Stimulated activated CD8-positive, alpha-beta memory T cell treated with anti-CD3 and anti-CD28 coated beads, Interleukin-7, amount 100 ng/mL, for 4 hours (primary cell): Measurements from ENCODE around the gene CST6.

ENCODE experiments used
- DNase-seq, 2 donors: peaks; one replicate each; pipeline ENCODE4 v3.0.0-alpha.2; 2020; ENCODE audit warnings: low read depth in 2 of 2

The CST6 gene

DNA sequence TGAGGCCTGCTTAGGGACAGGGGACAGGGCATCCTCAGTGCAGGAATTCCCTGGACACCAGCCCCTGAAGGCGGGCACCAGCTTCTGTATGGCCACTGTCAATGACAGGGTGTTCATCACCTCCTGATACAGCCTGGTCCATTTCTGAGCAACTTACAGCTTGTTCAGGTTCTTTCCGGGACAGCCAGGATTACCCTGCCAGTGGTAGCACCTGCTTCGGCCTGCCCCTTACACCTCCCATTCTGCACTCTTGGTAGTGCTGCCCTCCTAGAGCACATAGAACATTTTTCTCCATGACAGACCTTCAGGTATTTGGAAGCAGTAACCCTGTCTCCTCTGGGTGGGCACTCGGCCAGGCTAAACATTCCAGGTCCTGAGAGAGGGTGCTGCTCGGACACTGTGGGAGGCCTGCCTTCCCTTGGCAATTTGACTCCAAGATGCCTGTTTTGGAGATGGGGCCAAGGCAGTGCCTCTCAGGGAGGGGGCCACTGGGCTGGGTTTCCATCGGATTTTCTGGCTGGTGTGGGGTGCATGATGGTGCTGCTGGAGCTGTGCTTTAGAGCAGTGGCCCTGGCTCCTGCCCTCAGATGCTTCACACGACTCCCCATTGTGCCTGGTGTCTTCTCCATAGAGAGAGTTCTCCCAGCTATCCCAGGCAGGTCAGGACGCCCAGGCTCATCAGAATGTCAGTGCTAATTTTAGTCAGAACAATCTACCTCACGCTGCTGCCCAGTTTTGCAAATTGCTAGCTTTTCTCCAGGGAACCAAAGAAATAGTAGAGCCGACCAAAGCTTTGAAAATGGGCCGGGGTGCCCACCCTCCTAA, 35.9 kb downstream of the CST6 start:
- DNase-seq, result no peak

- DNase-seq, result no peak
Observed at GRCh38 chr11:66048547-66049323, 36.9 kb downstream of the CST6 start, which contains the start of gene GAL3ST3. Gene GAL3ST3 (minus strand): TSS chr11:66049161. CDS start chr11:66045415, 3,746 bp downstream.

DNA sequence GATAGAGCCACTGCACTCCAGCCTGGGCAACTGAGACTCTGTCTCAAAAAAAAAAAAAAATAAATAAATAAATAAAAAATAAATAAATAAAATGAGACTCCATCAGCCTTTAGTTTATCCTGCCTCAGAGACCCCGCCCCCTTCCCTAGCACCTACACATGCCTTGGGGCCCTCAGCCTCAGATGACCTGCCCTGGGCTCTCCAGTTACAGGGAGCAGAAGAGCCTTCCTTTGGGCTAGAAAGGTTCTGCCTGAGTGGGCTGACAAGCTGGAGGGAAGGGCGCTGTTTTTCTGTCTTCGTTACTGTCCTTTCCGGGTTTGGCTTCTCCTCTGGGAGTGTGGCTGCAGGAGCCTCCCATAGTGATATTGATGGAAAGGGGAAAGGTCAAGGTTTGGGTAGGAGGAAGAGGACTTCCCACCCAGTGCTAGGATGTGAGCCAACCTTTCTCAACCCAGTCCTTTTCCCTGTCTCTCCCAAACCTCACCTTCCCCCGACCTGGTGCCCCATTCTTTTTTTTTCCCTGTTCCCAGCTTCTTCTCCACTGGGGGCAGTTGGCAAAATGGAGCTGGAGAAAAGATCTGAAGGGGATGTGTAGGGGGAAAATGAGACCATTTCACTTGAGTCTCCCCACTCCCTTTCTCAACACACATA, 38.9 kb downstream of the CST6 start:
- no peak for DNase-seq

GRCh38 chr11:66051371-66051765, 39.6 kb downstream of the CST6 start:
- no peak for DNase-seq

GRCh38 chr11:66051766-66052663, 40.2 kb downstream of the CST6 start, which contains the start of gene SF3B2:
Gene SF3B2 (plus strand): TSS chr11:66052364. CDS start chr11:66052385, 21 bp downstream.
- DNase-seq, result peak; percentile 90 to 97

- no peak for DNase-seq
Observed at GRCh38 chr11:66052664-66052982, 40.8 kb downstream of the CST6 start.

GRCh38 chr11:66055021-66055420, 43.2 kb downstream of the CST6 start:
- no peak for DNase-seq

DNA sequence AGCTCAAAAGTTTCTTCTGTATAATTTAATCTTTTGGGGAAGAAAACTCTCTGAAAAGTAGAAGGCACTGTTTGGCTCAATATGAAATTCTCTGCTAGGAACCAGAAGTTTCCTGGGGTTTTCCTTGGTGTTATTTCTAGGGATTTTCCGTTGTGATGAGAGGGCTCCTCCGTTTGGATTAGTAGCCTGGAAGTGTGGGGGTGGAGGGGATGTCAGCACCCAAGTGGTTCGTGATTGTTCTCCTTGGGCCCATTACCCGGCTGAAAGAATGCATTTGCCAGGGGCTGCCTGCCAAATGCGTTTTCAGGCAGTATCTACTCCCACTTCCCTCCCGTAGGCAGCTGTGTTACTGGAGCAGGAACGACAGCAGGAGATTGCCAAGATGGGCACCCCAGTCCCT, 44.7 kb downstream of the CST6 start:
- DNase-seq, result no peak

- no peak for DNase-seq
Observed at GRCh38 chr11:66059966-66060680, 48.3 kb downstream of the CST6 start.

GRCh38 chr11:66061268-66061667, 49.5 kb downstream of the CST6 start:
- DNase-seq, result no peak

- no peak for DNase-seq
Observed at GRCh38 chr11:66062408-66062807, 50.6 kb downstream of the CST6 start.
